ENCODE data around the gene COX7A1.
"Not testable (repeated sequence)": the region's sequence is repeated elsewhere in the genome, so short reads cannot be mapped to it uniquely, and the experiment has no call there.

Gene COX7A1

GRCh38 chr19:36152352-36153091 is at the start of gene COX7A1:
Gene COX7A1 (minus strand): TSS chr19:36152447. CDS start chr19:36152407, 40 bp downstream.
- no peak for DNase-seq

GRCh38 chr19:36201684-36202083 is 49.4 kb upstream of the COX7A1 start:
- DNase-seq, result no peak

GRCh38 chr19:36198119-36198518 is 45.9 kb upstream of the COX7A1 start:
- DNase-seq, result no peak

- no peak for DNase-seq
Measured at GRCh38 chr19:36196249-36196648, 44.0 kb upstream of the COX7A1 start.

GRCh38 chr19:36186722-36187121 is 34.5 kb upstream of the COX7A1 start:
- DNase-seq, result not testable (repeated sequence)

- DNase-seq, result no peak
Measured at GRCh38 chr19:36183245-36183628, 31.0 kb upstream of the COX7A1 start.

GRCh38 chr19:36182612-36183244 is 30.5 kb upstream of the COX7A1 start:
- DNase-seq, result no peak

- not testable (repeated sequence) for DNase-seq
Measured at GRCh38 chr19:36179077-36179476, 26.8 kb upstream of the COX7A1 start.

GRCh38 chr19:36173846-36174245 is 21.6 kb upstream of the COX7A1 start:
- DNase-seq, result not testable (repeated sequence)

GRCh38 chr19:36172852-36173251 is 20.6 kb upstream of the COX7A1 start:
- no peak for DNase-seq

- no peak for DNase-seq
Measured at GRCh38 chr19:36169084-36169760, 17.0 kb upstream of the COX7A1 start.

- no peak for DNase-seq
Measured at GRCh38 chr19:36163813-36164212, 11.6 kb upstream of the COX7A1 start.

- no peak for DNase-seq
Measured at GRCh38 chr19:36160821-36161596, 8.8 kb upstream of the COX7A1 start.

- DNase-seq, result no peak
Measured at GRCh38 chr19:36153126-36153525, 879 bp upstream of the COX7A1 start.

- DNase-seq, result no peak
Measured at GRCh38 chr19:36152019-36152351, 262 bp downstream of the COX7A1 start.

GRCh38 chr19:36151144-36152018 is 866 bp downstream of the COX7A1 start:
- DNase-seq, result no peak

GRCh38 chr19:36150586-36150985 is 1.7 kb downstream of the COX7A1 start:
- no peak for DNase-seq

GRCh38 chr19:36149673-36150406 is 2.4 kb downstream of the COX7A1 start:
- DNase-seq, result no peak

- no peak for DNase-seq
Measured at GRCh38 chr19:36144624-36145023, 7.6 kb downstream of the COX7A1 start.

GRCh38 chr19:36142496-36142895 is 9.8 kb downstream of the COX7A1 start:
- DNase-seq, result no peak

GRCh38 chr19:36142046-36142445 is 10.2 kb downstream of the COX7A1 start:
- DNase-seq, result no peak

Data from SW 1271 (cell line).